ENCODE results near the gene PFKFB3.

- TF ChIP-seq, protein P1, sequence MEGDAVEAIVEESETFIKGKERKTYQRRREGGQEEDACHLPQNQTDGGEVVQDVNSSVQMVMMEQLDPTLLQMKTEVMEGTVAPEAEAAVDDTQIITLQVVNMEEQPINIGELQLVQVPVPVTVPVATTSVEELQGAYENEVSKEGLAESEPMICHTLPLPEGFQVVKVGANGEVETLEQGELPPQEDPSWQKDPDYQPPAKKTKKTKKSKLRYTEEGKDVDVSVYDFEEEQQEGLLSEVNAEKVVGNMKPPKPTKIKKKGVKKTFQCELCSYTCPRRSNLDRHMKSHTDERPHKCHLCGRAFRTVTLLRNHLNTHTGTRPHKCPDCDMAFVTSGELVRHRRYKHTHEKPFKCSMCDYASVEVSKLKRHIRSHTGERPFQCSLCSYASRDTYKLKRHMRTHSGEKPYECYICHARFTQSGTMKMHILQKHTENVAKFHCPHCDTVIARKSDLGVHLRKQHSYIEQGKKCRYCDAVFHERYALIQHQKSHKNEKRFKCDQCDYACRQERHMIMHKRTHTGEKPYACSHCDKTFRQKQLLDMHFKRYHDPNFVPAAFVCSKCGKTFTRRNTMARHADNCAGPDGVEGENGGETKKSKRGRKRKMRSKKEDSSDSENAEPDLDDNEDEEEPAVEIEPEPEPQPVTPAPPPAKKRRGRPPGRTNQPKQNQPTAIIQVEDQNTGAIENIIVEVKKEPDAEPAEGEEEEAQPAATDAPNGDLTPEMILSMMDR (IDR thresholded peaks at IDR 0.05 in 8 of 11, conservative IDR thresholded peaks at IDR 0.05 in 3 of 11) = no peak
- TF ChIP-seq POLR2AphosphoS5 (IDR thresholded peaks at IDR 0.05) = peak in 1 of 3 donors; percentile 65
- TF ChIP-seq POLR2A (IDR thresholded peaks at IDR 0.05) = no peak
These were observed 5.4 kb upstream of the PFKFB3 start for GRCh38 chr10:6197321-6197720.

Measured in spleen (tissue), 7 donors.